Amniotic epithelial cell (primary cell): ENCODE measurements around the gene TBK1.

Experiments
- DNase-seq: peaks from one replicate; pipeline ENCODE4 v3.0.0-alpha.2; 2010; ENCODE audit warnings: low read depth

The TBK1 gene

DNA sequence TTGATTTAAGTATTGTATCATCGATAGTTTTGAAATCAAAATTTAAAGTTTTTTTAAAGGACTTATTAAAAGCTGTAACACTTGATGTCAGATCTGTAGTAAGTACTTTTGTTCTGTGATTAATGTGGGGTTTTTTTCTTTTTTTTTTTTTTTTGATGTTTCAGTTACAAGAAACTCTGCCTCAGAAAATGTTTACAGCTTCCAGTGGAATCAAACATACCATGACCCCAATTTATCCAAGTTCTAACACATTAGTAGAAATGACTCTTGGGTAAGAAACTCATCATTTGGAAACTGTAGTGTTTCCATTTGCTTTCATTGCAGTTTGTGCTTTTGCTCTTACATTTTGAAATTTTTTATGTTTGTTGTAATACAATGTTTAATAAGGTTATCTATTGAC, 45.6 kb downstream of the TBK1 start:
- no peak for DNase-seq

DNA sequence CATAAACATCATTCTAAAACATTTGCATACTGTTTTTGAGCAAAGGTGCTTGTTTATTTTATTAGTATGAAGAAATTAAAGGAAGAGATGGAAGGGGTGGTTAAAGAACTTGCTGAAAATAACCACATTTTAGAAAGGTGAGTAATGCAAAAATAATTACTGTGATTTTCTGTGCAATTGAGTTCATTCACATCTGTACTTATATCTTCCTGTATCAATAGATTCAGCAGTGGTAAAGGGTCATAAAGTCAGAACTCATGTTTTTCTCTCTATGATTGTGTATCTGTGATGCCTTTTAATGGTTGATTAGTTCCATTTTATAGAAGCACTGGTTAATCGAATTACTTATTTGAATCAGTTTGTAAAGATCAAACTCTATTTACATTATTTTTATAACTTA, 46.0 kb downstream of the TBK1 start:
- DNase-seq, result no peak

DNA sequence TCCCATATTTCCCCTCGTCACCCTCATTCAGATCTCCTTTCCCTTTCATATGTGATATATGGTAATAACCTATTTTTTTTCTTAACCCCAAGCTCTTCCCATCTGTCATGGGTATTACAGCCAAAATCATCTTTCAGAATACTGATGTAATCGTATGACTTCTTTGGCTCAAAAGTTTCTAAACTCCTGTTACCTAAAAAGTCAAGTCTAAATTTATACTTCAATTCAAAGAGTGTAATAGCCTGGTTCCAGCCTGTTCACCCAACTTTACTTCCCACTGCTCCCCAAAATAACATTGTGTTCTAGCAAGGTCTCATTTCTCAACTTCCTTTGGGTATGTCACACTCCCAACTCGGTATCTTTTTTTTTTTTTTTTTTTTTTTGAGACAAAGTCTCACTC, 48.5 kb downstream of the TBK1 start:
- no peak for DNase-seq

DNA sequence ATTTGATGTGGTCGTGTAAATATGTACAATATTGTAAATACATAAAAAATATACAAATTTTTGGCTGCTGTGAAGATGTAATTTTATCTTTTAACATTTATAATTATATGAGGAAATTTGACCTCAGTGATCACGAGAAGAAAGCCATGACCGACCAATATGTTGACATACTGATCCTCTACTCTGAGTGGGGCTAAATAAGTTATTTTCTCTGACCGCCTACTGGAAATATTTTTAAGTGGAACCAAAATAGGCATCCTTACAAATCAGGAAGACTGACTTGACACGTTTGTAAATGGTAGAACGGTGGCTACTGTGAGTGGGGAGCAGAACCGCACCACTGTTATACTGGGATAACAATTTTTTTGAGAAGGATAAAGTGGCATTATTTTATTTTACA, 49.6 kb downstream of the TBK1 start:
- DNase-seq, result no peak

DNA sequence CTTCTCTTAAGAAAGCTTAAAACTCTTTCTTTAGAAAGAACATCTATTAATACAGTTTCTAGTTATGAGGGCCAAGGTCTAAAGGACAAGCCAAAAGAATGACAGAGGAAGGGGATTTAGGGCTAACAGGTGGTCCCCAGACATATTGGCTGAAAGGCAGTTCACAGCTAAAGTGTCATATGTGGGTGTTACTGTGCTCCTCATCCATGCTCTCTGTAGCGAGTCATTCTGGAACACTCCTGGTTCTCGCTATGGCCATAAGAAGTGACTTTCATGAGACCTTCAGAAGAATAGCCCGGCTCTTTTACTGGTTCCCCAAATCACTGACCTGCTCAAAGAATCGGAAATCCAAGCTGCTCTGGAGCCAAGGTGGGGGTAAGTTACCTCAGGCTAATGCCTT, 55.0 kb downstream of the TBK1 start:
- DNase-seq, result no peak

DNA sequence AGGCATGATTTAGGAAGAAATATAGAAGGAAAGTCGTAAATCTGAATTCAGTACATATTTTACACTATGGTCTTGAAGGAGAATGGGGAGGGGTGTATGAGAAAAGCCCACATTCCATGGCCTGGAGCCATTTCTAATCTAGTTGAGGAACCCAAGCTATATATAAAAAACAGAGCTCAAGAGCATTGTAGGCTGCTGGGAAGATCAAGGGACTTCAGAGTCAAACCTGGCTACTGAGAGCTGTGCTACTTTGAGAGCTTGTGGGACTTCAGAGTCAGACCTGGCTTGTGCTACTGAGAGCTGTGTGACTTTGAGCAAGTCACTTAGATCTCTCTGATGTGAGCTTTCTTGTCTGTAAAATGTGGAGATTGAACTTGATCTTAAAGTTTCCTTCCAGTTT, 58.7 kb downstream of the TBK1 start:
- DNase-seq, result no peak

DNA sequence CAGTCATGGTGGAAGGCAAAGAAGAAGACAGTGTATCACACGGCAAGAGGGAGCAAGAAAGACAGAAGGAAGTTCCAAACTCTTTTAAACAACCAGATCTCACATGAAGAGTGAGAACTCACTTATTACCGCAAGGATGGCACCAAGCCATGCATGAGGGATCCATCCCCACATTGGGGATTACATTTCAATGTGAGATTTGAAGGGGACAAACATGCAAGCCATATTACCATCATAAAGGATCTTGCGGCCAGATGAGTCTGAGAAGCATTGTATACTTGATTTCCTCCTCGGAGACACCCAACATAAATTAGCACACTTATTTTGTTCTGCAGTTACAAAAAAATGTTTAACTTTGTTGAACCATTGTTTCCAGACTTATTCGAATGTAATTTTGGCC, 66.5 kb downstream of the TBK1 start:
- no peak for DNase-seq

DNA sequence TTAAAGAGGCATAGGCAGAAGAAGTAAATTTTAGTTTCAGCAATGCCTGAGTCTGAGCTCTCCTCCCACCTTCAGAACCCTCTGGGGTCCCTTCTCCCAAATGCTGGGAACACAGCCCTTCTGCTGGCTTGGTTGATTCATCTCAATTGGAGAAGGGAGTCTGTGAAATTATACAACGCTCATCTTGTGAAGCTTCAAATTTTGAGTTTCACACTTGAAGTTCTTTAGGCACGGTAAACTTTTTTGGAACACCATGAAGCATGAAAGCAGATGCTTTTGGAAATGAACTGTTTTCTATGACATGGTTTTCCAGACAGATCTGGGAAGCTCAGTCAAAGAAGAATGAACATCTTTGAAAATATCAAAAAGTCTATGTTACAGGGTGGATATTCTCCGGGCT, 69.9 kb downstream of the TBK1 start:
- DNase-seq, result no peak

DNA sequence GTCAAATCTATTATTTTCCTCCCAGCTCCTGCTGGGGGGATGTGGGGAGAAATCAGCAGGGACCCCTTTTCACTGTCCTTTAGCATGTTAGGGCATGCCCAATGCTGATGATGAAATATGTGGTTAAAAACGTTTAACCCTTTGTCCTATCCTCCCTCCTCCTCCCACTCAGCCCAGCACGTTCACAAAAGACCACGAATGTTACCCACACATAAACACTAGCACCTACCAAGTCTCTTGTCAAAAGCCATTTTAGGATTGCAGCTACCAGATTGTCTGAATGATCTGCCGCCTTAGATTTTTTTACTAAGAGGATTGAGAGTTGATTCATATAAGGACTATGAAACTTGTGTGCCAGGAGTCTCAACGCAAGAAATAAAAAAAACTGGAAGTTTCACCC, 70.4 kb downstream of the TBK1 start:
- DNase-seq, result peak; percentile 54

DNA sequence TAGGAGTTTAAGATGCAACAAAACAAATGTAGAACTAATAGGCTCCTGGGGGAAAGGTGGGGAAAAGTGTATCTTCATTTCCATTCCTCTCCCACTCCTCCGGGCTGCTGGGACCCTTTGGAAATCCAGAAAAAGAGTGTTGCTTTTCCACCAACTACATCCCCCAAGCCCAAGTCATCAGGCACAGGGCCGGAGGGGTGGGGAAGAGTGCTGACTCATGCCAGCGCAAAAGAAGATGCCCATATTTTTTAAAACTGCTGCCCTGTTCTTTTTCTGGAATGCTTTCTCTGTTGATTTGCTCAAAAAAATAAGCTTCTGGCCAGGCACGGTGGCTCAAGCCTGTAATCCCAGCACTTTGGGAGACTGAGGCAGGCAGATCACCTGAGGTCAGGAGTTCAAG, 70.9 kb downstream of the TBK1 start:
- DNase-seq, result peak; percentile 30

DNA sequence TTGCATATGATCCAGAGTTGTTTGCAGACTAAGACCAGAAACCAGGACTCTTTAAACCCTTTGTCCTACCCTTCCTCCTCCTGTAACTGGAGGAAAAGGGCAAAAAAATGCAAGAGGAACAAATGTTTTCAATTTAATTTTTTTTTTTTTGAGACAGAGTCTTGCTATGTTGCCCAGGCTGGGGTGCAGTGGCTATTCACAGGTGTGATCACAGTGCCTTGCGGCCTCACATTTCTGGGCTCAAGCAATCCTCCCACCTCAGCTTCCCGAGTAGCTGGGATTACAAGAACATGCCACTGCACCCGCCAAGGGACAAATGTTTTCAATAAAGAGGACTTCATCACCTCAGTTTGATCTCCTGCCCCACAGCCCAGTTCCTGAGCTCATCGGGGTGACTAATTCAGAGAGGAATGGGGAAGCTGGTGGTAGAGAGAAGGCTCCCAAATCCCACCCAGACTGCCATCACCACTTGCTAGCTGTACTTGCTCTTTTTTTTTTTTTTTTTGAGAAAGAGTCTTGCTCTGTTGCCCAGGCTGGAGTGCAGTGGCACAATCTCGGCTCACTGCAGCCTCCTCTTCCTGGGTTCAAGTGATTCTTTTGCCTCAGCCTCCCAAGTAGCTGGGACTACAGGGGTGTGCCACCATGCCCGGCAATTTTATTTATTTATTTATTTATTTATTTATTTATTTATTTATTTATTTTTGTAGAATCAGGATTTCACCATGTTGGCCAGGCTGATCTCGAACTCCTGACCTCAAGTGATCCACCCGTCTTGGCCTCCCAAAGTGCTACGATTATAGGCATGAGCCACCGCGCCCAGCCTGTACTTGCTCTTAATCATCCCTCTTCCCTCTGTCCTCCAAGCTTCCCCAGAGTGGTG, 71.9 kb downstream of the TBK1 start:
- DNase-seq, result peak; percentile 14

DNA sequence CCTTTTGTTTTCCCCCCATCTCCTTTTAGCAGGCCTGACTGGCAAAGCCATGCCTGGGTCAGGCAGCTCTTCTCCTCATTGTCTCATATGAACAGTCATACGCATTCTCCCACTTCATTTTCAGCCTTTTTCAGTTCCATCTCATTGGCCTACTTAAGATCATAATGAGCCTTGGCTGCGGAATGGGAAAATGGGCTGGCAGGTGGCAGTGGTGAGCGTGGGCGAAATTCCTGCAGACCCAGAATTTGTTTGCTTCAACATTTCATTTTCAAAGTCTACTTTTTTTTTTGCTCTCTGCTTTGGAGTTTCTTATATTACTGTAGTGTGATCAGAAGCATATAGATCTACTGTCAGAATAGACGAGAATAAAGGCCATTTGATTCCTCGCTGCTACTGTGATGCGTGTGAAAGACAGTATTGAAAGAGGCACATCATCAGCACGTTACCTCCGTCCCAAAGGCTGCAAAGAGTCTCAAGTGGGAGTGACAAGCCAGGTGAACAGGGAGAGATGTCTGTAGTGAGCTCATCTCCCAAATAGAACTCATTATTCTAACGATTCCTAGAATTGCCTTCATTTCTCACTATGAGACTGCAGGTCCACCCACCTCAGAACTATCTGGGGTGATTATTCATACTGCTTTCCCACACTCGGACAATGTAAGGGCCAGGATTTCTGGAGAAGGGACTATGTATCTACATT, 73.7 kb downstream of the TBK1 start:
- no peak for DNase-seq

DNA sequence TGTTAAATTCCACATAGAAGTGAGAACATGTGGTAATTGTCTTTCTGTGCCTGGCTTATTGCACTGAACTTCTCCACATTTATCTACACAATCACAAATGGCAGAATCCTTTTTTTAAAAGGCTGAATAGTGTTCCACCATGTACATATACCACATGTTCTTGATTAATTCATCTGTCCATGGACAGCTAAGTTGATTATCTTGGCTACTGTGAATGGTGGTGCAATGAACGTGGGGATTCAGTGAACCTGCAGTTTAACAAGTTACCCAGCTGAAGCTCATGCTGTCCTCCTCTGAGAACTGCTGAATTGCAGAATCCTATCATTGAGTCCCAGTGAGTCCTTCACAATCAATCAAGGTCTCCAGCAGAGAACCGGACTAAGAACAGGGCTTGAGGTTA, 74.9 kb downstream of the TBK1 start:
- peak; percentile 49 for DNase-seq

DNA sequence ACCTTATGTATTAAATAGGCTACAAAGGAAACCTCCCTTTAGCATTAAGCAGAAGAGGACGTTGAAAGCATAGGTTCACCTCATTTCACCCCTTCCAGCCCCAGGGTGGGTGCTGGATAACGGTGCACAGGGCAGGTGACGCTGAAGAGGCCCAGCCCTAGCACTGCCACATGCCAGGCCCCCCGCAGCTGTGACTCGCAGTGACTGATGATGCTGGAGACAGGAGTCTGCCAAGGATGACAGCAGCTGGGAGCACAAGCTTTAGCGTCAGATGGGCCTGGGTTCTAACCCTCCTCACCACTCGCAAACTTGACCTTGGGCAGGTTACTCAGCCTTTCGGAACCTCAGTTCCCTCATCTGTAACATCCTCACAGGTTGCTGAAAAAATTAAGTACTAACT, 76.7 kb downstream of the TBK1 start:
- no peak for DNase-seq

DNA sequence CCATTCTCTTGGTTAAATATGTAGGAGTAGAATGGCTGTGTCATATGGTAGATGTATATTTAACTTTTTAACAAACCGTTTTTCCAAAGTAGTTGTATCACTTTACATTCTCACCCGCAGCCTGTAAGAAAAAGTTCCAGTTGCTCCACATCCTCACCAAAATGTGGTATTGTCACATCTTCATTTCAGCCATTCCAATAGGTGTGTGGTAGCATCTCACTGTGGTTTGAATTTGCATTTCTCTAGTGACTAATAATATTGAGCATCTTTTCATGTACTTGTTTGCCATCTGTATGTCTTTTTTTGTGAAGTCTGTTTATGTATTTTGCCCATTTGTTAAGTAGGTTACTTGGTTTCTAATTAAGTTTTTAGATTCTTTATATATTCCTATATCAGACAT, 78.6 kb downstream of the TBK1 start:
- DNase-seq, result no peak

DNA sequence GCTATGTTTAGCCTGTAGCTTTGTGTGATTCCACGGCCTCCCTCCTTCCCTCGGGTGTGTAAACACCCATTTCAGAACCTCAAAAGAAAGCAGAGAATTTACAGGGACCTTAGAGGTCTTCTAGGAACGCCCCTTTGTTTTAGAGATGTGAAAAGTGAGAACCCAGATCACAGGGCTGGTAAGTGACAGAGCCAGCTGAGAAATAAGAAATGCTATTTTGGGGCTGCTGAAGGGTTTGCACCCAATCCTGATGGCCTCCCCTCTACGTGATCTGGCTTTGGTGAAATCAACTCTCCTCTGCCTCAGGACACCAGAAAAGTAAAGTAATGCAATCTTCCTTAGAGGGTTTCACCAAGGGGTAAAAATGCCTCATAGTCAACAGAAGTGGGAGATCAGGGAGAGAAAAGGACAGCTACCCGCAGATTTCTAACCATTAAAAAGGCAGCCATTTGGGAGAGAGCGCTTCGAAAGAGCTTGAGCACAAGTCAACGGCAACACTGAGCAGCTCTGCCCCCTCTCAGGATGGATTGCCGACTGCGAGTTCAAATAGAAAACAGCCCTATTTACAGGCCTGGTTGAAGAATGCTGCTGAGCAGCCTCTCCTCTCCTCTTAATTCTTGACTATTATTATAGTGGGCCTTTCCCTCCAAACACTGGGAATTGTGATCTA, 79.9 kb downstream of the TBK1 start:
- no peak for DNase-seq

DNA sequence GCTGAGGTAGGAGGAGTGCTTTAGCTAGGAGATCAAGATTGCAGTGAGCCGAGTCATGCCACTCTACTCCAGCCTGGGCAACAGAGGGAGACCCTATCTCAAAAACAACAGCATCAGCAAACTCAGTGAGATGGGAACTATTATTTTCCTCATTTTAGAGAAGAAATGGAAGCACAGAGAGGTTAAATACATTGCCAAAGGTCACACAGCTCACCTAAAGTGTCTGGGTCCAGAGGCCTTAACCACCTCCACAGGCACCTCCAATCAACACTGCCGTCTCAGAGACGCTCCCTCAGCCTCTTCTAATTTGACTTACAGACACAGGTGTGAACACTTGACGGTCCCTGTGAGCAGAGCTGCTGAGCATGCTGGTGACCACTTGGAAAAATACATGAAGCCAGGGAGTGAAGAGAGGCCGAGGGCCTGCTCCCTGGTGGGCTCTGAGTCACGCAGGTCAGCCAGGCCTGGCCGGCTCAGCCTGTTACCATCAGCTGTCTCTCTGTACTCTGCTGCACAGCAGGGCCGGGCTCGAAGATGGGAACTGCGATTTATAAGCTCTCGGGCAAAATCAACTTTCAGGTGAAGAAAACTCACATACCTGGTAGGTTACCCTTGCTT, 80.9 kb downstream of the TBK1 start:
- no peak for DNase-seq

DNA sequence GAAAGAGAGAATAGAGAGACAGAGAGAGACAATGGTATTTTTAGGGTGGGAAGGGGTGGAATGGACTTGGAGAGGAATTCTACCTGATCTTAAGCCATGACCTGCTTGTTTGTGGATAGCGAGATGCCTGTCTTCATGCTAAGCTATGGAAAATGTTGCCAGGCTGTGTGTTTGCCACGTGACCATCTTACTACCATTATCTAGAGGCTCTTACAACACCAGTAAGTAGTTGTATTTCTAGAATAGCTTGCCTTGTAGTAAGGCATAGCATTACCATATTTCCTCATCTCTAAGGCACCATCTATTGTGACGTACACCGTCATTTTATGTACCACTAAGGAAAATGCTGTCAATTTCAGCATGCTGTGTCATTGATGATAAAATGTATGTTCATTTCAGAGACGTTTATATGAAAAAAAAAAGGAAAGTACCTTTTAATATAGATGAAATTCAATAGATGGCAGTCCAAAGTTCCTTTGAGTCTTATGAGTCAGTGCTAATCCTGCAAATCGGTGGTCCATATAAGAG, 82.8 kb downstream of the TBK1 start:
- no peak for DNase-seq

DNA sequence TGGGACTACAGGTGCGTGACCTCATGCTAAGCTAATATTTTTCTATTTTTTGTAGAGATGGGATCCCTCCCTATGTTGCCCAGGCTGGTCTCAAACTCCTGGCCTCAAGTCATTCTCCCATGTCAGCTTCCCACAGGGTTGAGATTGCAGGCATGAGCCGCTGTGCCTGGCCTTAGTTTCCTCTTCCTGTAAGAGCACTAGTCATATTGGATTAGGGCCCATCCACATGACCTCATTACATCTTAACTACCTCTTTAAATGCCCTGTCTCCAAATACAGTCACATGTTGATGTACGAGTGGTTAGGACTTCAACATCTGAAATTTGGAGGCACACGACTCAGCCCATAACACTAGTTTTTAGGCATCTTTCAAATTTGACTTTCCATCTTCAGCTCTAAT, 86.2 kb downstream of the TBK1 start:
- peak; percentile 5 for DNase-seq

DNA sequence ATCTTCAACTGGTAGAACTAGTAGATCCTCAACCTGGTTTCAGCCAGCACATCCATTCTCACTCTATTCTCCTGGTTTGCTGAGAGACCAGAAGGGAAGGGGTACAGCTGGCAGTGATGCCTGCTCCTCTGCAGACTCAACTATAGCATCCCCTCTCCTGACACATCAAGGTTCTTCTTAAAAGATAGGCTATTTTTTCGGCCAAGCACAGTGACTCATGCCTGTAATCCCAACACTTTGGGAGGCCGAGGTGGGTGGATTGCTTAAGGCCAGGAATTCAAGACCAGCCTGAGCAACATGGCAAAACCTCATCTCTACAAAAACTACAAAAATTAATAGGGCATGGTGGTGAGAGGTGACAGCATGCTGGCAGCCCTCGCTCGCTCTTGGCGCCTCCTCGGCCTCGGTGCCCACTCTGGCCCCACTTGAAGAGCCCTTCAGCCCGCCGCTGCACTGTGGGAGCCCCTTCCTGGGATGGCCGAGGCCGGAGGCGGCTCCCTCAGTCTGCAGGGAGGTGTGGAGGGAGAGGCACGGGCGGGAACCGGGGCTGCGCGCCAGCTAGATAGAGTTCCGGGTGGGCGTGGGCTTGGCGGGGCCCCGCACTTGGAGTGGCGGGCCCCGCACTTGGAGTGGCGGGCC, 90.6 kb downstream of the TBK1 start:
- peak; percentile 77 for DNase-seq

DNA sequence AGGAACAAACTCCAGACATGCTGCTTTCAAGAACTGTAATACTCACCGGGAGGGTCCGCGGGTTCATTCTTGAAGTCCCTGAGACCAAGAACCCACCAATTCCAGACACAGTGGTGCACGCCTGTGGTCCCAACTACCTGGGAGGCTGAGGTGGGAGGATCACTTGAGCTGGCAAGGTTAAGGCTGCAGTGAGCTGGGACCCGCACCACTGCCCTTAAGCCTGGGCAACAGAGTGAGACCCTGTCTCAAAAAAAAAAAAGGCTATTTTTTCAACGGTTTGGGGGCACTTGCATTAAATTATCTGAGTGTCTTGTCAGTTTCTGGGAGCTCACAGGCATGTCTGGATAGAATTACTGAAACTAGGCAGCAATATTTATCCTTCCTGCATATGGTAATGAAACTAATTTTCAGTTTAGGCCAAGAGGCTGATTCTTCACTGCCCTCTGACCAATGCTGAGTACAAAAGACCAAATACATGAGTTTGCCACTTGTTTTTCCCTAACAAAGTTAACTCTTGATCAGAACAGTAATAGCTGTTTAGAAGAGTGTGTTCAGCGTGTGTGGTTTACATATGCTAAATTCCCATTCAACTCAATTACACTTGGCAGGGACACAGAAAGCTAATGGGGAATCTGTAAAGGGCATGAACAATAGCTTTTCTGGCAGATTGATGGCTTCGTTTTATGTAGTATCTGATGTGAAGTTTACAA, 92.6 kb downstream of the TBK1 start:
- DNase-seq, result no peak

DNA sequence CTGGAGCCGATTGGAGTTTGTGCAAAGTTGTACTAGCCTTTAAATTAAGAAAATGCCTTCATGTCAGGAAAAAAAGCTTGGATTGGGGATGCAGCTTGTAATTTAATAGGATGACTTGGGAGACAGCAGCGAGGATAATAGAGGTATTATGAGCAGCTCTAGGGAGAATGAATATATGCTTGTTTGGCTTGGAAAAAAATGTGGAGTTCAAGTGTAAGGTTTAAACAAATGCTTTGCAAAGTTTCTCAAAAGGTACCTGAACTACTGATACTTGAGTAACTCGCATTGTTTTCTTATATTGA, 93.1 kb downstream of the TBK1 start:
- DNase-seq, result no peak
